ENCODE results near the gene SORD.

DNA sequence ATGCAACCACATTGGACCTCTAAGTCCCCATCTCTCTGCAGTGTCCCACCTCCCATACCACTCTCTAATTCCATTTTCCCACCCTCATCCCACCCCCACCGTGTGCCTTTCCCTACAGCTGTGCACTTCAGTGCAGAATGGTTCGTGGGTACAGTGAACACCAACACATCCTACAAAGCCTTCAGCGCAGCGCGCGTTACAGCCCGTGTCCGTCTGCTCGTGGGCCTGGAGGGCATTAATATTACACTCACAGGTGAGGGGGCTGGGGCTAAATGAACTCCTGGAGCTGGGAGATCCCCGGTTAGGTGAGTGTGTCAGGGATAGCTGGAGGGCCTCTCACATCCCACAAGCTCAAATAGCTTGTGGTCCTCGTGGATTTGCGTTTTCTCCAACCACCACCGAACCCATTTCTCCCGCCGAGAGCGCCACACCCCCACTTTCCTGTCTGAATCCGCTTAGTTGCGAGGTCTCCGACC is 93.0 kb downstream of the SORD start:
- TF ChIP-seq POLR2A (IDR thresholded peaks at IDR 0.05) = no peak
- TF ChIP-seq, protein P1, sequence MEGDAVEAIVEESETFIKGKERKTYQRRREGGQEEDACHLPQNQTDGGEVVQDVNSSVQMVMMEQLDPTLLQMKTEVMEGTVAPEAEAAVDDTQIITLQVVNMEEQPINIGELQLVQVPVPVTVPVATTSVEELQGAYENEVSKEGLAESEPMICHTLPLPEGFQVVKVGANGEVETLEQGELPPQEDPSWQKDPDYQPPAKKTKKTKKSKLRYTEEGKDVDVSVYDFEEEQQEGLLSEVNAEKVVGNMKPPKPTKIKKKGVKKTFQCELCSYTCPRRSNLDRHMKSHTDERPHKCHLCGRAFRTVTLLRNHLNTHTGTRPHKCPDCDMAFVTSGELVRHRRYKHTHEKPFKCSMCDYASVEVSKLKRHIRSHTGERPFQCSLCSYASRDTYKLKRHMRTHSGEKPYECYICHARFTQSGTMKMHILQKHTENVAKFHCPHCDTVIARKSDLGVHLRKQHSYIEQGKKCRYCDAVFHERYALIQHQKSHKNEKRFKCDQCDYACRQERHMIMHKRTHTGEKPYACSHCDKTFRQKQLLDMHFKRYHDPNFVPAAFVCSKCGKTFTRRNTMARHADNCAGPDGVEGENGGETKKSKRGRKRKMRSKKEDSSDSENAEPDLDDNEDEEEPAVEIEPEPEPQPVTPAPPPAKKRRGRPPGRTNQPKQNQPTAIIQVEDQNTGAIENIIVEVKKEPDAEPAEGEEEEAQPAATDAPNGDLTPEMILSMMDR (IDR thresholded peaks at IDR 0.05) = no peak
